Activated naive CD8-positive, alpha-beta T cell treated with anti-CD3 and anti-CD28 coated beads, Interleukin-2, amount 10 ng/mL, durations not matched to agents 7 days and 5 days (primary cell): ENCODE measurements around the gene SULT1A3. TPM values are rescaled to one million over a fixed set of nuclear protein-coding genes. Genes with fewer than 3 reads are reported as not detected.
"Not testable (repeated sequence)": the region's sequence is repeated elsewhere in the genome, so short reads cannot be mapped to it uniquely, and the experiment has no call there.

Source experiments
- ATAC-seq: fragments of 150-1000 bp; cut with Tn5 transposase; one replicate; pipeline ENCODE4 v1.10.0; 2021; ENCODE audit warnings: low read depth, moderate library complexity
- POLR2A ChIA-PET: fragments of 350-600 bp; sonication (Branson Sonifier 250); formaldehyde crosslinking; loops from one replicate; lab custom pipeline; 2021; ENCODE audit warnings: antibody characterized with exemption; lab: Charles Lee
- DNase-seq: peaks from one replicate; pipeline ENCODE4 v3.0.0; 2021
- H3K27ac Mint-ChIP-seq: one replicate; pipeline ENCODE4 v1.8.0; 2022; ENCODE audit warnings: mild to moderate bottlenecking, mixed read lengths
- H3K27me3 Mint-ChIP-seq: one replicate; pipeline ENCODE4 v1.8.0; 2022; ENCODE audit warnings: mild to moderate bottlenecking, moderate library complexity, mixed read lengths
- H3K36me3 Mint-ChIP-seq: one replicate; pipeline ENCODE4 v1.8.0; 2021; ENCODE audit warnings: mild to moderate bottlenecking, mixed read lengths
- H3K4me1 Mint-ChIP-seq: one replicate; pipeline ENCODE4 v1.8.0; 2021; ENCODE audit warnings: mixed read lengths
- H3K4me3 Mint-ChIP-seq: one replicate; pipeline ENCODE4 v1.8.0; 2022; ENCODE audit warnings: mild to moderate bottlenecking, moderate library complexity, mixed read lengths
- H3K9me3 Mint-ChIP-seq: one replicate; pipeline ENCODE4 v1.8.0; 2021; ENCODE audit warnings: mixed read lengths
- total RNA-seq, 2 experiments: library from RNA; stranded (reverse); gene quantifications; one replicate each; pipeline ENCODE4 v1.2.3, GENCODE V29; 2021

Gene SULT1A3
- total RNA-seq, 2 experiments from 2014 or later: 31.8 to 32.3 TPM

GRCh38 chr16:30193098-30193497, 6.0 kb upstream of the SULT1A3 start:
- H3K27ac Mint-ChIP-seq, H3K36me3 Mint-ChIP-seq: not testable (repeated sequence)

GRCh38 chr16:30193615-30194014, 5.4 kb upstream of the SULT1A3 start, which contains the start of the genes BOLA2B and SLX1A:
TSS of gene BOLA2B (minus strand) at chr16:30193666. CDS start at chr16:30193595, 71 bp downstream.
TSS of gene SLX1A (plus strand) at chr16:30193875. CDS start at chr16:30194085, 210 bp downstream.
- H3K27me3 Mint-ChIP-seq, POLR2A ChIA-PET, H3K4me3 Mint-ChIP-seq, H3K9me3 Mint-ChIP-seq, DNase-seq, H3K36me3 Mint-ChIP-seq, H3K4me1 Mint-ChIP-seq, H3K27ac Mint-ChIP-seq: not testable (repeated sequence)
- ATAC-seq: peak; percentile 86

More at GRCh38 chr16:30193098-30193497, 6.0 kb upstream of the SULT1A3 start:
- DNase-seq, H3K9me3 Mint-ChIP-seq, POLR2A ChIA-PET, H3K4me1 Mint-ChIP-seq, H3K4me3 Mint-ChIP-seq, H3K27me3 Mint-ChIP-seq: not testable (repeated sequence)
- ATAC-seq: peak; percentile 6

GRCh38 chr16:30194172-30194925, 4.7 kb upstream of the SULT1A3 start:
- H3K36me3 Mint-ChIP-seq, H3K9me3 Mint-ChIP-seq: not testable (repeated sequence)

GRCh38 chr16:30197001-30197400, 2.1 kb upstream of the SULT1A3 start:
- ATAC-seq, H3K4me3 Mint-ChIP-seq, POLR2A ChIA-PET, H3K4me1 Mint-ChIP-seq, H3K9me3 Mint-ChIP-seq, H3K36me3 Mint-ChIP-seq, H3K27me3 Mint-ChIP-seq, H3K27ac Mint-ChIP-seq: not testable (repeated sequence)
- peak; percentile 5 for DNase-seq

More at GRCh38 chr16:30194172-30194925, 4.7 kb upstream of the SULT1A3 start:
- POLR2A ChIA-PET, H3K27me3 Mint-ChIP-seq, H3K4me3 Mint-ChIP-seq, H3K27ac Mint-ChIP-seq, H3K4me1 Mint-ChIP-seq: not testable (repeated sequence)
- DNase-seq (peak; percentile 55), ATAC-seq (peak; percentile 74)

- POLR2A ChIA-PET, H3K4me3 Mint-ChIP-seq, H3K4me1 Mint-ChIP-seq, H3K36me3 Mint-ChIP-seq, ATAC-seq, H3K27ac Mint-ChIP-seq, H3K27me3 Mint-ChIP-seq, DNase-seq, H3K9me3 Mint-ChIP-seq: not testable (repeated sequence)
Observed at GRCh38 chr16:30199608-30200343, 721 bp downstream of the SULT1A3 start.

GRCh38 chr16:30205541-30206236, 6.6 kb downstream of the SULT1A3 start:
- H3K9me3 Mint-ChIP-seq, H3K27ac Mint-ChIP-seq, H3K4me1 Mint-ChIP-seq, H3K4me3 Mint-ChIP-seq, POLR2A ChIA-PET, H3K27me3 Mint-ChIP-seq, H3K36me3 Mint-ChIP-seq: not testable (repeated sequence)
- ATAC-seq: peak; percentile 59
- DNase-seq: peak; percentile 41

GRCh38 chr16:30206252-30206651, 7.2 kb downstream of the SULT1A3 start:
- peak; percentile 71 for ATAC-seq
- H3K27ac Mint-ChIP-seq, H3K36me3 Mint-ChIP-seq, POLR2A ChIA-PET, H3K4me3 Mint-ChIP-seq, DNase-seq, H3K27me3 Mint-ChIP-seq, H3K4me1 Mint-ChIP-seq, H3K9me3 Mint-ChIP-seq: not testable (repeated sequence)

GRCh38 chr16:30207063-30207704, 8.1 kb downstream of the SULT1A3 start:
- H3K36me3 Mint-ChIP-seq, POLR2A ChIA-PET, H3K4me3 Mint-ChIP-seq, ATAC-seq, H3K27me3 Mint-ChIP-seq, DNase-seq, H3K4me1 Mint-ChIP-seq, H3K9me3 Mint-ChIP-seq, H3K27ac Mint-ChIP-seq: not testable (repeated sequence)

- H3K4me3 Mint-ChIP-seq, H3K36me3 Mint-ChIP-seq, H3K27ac Mint-ChIP-seq, DNase-seq, H3K4me1 Mint-ChIP-seq, ATAC-seq, H3K27me3 Mint-ChIP-seq, POLR2A ChIA-PET, H3K9me3 Mint-ChIP-seq: not testable (repeated sequence)
Observed at GRCh38 chr16:30209032-30209431, 10.0 kb downstream of the SULT1A3 start.

GRCh38 chr16:30211414-30211813, 12.4 kb downstream of the SULT1A3 start:
- POLR2A ChIA-PET, H3K4me3 Mint-ChIP-seq, DNase-seq, H3K36me3 Mint-ChIP-seq, H3K27ac Mint-ChIP-seq, H3K4me1 Mint-ChIP-seq, H3K27me3 Mint-ChIP-seq, H3K9me3 Mint-ChIP-seq: not testable (repeated sequence)
- peak; percentile 86 for ATAC-seq

- H3K4me1 Mint-ChIP-seq, POLR2A ChIA-PET, H3K27me3 Mint-ChIP-seq, DNase-seq, H3K27ac Mint-ChIP-seq, ATAC-seq, H3K4me3 Mint-ChIP-seq, H3K36me3 Mint-ChIP-seq, H3K9me3 Mint-ChIP-seq: not testable (repeated sequence)
Observed at GRCh38 chr16:30217082-30217481, 18.0 kb downstream of the SULT1A3 start.

GRCh38 chr16:30248379-30248778, 49.3 kb downstream of the SULT1A3 start, which contains the start of gene NPIPB13:
TSS of gene NPIPB13 (minus strand) at chr16:30248479. CDS start at chr16:30245573, 2,906 bp downstream.
- POLR2A ChIA-PET, H3K4me3 Mint-ChIP-seq, ATAC-seq: not testable (repeated sequence)

More at GRCh38 chr16:30248379-30248778, 49.3 kb downstream of the SULT1A3 start, which contains the start of gene NPIPB13:
- not testable (repeated sequence) for DNase-seq, H3K9me3 Mint-ChIP-seq, H3K27me3 Mint-ChIP-seq, H3K4me1 Mint-ChIP-seq, H3K27ac Mint-ChIP-seq, H3K36me3 Mint-ChIP-seq
